ENCODE measurements around the gene CYP11A1. TPM values are rescaled to one million over a fixed set of nuclear protein-coding genes. Genes with fewer than 3 reads are reported as not detected.

The CYP11A1 gene
- total RNA-seq, 1 donor from 2014 or later, result not detected

DNA sequence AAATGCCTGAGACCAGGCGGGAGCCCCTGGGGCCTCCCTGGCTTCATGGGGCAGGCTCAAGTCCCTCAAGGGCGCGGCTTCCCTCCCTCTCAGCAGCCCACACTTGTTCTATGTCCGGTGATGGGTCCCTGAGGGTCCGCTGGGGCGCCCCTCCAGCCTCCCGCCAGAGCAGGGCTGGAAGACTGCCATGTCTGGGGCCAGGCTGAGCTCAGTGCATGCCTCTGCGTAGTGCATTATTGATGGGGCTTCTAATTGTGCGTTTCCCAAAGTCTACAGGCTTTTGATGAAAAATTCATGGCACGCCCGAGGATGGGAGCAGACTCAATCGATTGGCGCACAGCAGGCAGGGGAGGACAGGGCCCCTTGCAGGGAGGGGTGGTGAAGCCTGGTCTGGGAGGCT, 51.3 kb downstream of the CYP11A1 start:
- TF ChIP-seq, protein P1, sequence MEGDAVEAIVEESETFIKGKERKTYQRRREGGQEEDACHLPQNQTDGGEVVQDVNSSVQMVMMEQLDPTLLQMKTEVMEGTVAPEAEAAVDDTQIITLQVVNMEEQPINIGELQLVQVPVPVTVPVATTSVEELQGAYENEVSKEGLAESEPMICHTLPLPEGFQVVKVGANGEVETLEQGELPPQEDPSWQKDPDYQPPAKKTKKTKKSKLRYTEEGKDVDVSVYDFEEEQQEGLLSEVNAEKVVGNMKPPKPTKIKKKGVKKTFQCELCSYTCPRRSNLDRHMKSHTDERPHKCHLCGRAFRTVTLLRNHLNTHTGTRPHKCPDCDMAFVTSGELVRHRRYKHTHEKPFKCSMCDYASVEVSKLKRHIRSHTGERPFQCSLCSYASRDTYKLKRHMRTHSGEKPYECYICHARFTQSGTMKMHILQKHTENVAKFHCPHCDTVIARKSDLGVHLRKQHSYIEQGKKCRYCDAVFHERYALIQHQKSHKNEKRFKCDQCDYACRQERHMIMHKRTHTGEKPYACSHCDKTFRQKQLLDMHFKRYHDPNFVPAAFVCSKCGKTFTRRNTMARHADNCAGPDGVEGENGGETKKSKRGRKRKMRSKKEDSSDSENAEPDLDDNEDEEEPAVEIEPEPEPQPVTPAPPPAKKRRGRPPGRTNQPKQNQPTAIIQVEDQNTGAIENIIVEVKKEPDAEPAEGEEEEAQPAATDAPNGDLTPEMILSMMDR (IDR thresholded peaks at IDR 0.05; ENCODE audit: insufficient read depth, low read length, severe bottlenecking), result no peak
- H3K36me3 ChIP-seq (ENCODE audit: control insufficient read depth, insufficient read depth, low read length), result no peaks in the 10 kb centered on the region
- DNase-seq (ENCODE audit: low read depth) (no peak), FAIRE-seq (no peak)
- H3K4me3 ChIP-seq (ENCODE audit: low read depth, low read length), result no peak overlapping the region
- H3K27me3 ChIP-seq (ENCODE audit: control insufficient read depth, insufficient read depth, low read length), result peaks cover 9% of the 10 kb centered on the region

DNA sequence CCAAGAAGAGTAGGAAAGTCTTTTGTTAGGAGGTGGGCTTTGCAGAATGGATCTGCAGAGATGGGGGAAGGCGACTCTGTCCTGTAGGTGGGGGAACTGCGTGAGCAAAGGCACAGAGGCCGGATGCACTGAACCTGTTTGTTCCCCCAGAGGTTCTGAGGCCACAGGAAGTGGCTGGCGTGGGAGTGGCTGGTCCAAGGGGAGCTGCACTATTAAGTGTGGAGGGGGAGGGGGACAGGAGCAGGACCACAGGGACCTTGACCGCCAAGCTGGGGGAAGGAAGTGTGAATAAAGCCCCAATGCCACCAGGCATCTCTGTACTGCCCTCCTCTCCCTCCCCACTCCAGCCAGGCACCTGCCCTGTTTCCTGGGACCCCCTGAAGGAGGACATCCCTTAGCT, 51.8 kb downstream of the CYP11A1 start:
- TF ChIP-seq, protein P1 (IDR thresholded peaks at IDR 0.05; ENCODE audit: insufficient read depth, low read length, severe bottlenecking), result no peak
- Histone ChIP-seq H3K27me3 (ENCODE audit: control insufficient read depth, insufficient read depth, low read length) (peaks cover 10% of the 10 kb centered on the region), H3K36me3 (ENCODE audit: control insufficient read depth, insufficient read depth, low read length) (no peaks in the 10 kb centered on the region), H3K4me3 (ENCODE audit: low read depth, low read length) (no peak overlapping the region)
- DNase-seq (ENCODE audit: low read depth) (no peak), FAIRE-seq (no peak)

DNA sequence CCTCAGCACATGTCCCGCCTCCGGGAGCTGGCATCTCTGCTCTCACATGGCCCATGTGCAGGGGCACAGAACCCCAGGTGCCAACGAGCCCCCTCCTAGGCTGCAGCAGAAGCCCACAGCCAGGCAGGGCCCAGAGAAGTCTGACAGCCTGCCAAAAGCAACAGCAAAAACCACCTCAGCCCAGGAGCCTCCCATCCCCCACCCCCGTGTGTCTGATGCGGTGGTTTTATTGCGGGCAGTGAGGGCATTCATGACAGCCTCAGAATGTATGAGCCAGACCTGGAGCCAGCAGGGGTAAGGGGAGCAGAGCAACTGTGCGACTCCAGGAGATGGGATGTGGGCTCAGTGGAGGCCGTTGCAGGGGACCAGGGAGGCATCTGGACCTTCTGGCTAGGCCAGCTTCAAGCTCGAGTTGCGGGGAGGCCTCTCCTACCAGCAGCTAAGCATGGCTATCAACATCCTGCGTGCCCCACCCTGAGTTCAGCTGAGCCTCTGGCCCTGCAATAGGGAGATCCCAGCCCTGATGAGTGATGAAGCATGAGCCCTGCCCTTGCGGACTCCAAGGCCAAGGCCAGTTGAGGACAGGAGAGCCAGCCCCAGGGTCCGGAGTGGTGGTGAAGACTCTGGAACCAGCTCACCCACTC, 52.5 kb downstream of the CYP11A1 start:
- DNase-seq (ENCODE audit: low read depth) (no peak), FAIRE-seq (no peak)
- H3K36me3 ChIP-seq (ENCODE audit: control insufficient read depth, insufficient read depth, low read length), result no peaks in the 10 kb centered on the region
- H3K4me3 ChIP-seq (ENCODE audit: low read depth, low read length), result no peak overlapping the region
- TF ChIP-seq, protein P1 (IDR thresholded peaks at IDR 0.05; ENCODE audit: insufficient read depth, low read length, severe bottlenecking), result no peak
- peaks cover 10% of the 10 kb centered on the region for H3K27me3 ChIP-seq (ENCODE audit: control insufficient read depth, insufficient read depth, low read length)

DNA sequence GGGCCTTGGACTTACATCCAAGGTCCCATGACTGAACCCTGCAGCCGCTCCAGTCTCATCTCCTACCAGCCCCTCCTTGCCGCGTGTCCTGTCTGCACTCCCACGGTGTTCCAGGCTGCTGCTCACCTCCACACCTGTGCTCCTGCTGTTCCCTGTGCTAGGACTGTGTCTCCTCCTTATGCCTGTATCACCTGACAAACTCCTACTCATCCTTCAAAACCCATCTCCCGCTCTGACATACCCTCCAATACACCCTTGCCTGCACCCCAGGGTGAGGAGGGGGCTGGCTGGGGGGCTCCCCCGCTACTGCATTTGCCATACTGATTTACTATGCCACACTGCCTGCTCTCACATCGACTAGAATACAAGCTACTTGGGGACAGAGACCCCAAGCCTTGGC, 53.6 kb downstream of the CYP11A1 start:
- TF ChIP-seq, protein P1 (IDR thresholded peaks at IDR 0.05; ENCODE audit: insufficient read depth, low read length, severe bottlenecking), result no peak
- H3K36me3 ChIP-seq (ENCODE audit: control insufficient read depth, insufficient read depth, low read length), result no peaks in the 10 kb centered on the region
- peaks cover 10% of the 10 kb centered on the region for H3K27me3 ChIP-seq (ENCODE audit: control insufficient read depth, insufficient read depth, low read length)
- no peak overlapping the region for H3K4me3 ChIP-seq (ENCODE audit: low read depth, low read length)
- FAIRE-seq (no peak), DNase-seq (ENCODE audit: low read depth) (no peak)

DNA sequence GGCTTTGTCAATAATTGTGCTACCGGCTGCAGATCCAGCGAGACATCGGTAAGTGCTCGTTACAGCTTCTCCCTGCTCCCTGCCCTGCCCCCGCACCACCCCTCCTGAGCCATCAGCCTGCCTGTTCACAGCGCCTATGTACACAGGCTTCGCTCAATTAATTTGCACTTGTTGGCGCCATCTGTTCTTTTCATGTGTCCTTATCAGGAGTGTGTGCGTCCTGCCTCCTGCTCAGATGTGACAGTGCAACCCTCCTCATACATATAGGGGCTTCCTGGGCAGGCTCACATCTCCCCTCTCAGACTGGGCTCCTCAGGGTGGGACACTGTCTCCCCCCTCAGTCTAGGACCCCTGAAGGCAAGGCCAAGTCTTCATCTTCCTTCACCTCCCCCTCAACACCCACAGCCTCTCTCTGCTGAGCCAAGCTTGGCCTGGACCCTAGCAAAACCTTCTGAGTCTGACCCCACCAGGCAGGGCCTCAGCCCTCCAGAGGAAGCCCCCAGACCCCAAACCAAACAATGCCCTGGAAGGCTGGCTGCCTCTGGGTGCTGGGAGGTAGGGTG, 54.9 kb downstream of the CYP11A1 start:
- TF ChIP-seq, protein P1 (IDR thresholded peaks at IDR 0.05; ENCODE audit: insufficient read depth, low read length, severe bottlenecking), result no peak
- Histone ChIP-seq H3K4me3 (ENCODE audit: low read depth, low read length) (no peak overlapping the region), H3K36me3 (ENCODE audit: control insufficient read depth, insufficient read depth, low read length) (no peaks in the 10 kb centered on the region), H3K27me3 (ENCODE audit: control insufficient read depth, insufficient read depth, low read length) (peaks cover 10% of the 10 kb centered on the region)
- DNase-seq (ENCODE audit: low read depth), result no peak
- no peak for FAIRE-seq
